GM12874 (cell line): ENCODE measurements around the gene ITGB5.
A peak's percentile ranks its signal among the peaks of the same experiment; 100 is the strongest.

ENCODE experiments used
- CTCF ChIP-seq: IDR thresholded peaks from 2 replicates; pipeline ENCODE4 v1.5.1; 2011; ENCODE audit warnings: low read depth, mild to moderate bottlenecking, control low read depth, low read length, moderate library complexity; ENCODE audit not compliant: insufficient read depth

The ITGB5 gene

GRCh38 chr3:124887177-124887931 lies at the start of gene ITGB5:
ITGB5 (minus strand) TSS chr3:124887365; CDS start chr3:124887000, 365 bp downstream.
- no peak for TF ChIP-seq CTCF

- TF ChIP-seq CTCF = no peak
These were observed 48.8 kb upstream of the ITGB5 start for GRCh38 chr3:124935794-124936542.

GRCh38 chr3:124935264-124935663 lies 48.1 kb upstream of the ITGB5 start:
- TF ChIP-seq CTCF = no peak

- no peak for TF ChIP-seq CTCF
These were observed 47.4 kb upstream of the ITGB5 start, which contains the start of gene MUC13 for GRCh38 chr3:124934577-124934976. MUC13 (minus strand) TSS chr3:124934751; CDS start chr3:124934712, 39 bp downstream.

- peak; percentile 55 for TF ChIP-seq CTCF
These were observed 41.4 kb upstream of the ITGB5 start for GRCh38 chr3:124928333-124929202.

- TF ChIP-seq CTCF = no peak
These were observed 40.4 kb upstream of the ITGB5 start for GRCh38 chr3:124927574-124928045.
